HEK293T (cell line): ENCODE data around the gene CHM.

Experiments used
- ARNT ChIP-seq: fragments of 450-650 bp; IDR thresholded peaks from 2 replicates; pipeline ENCODE4 v1.6.1; 2017; ENCODE audit warnings: mild to moderate bottlenecking
- BHLHE40 ChIP-seq: fragments of 450-650 bp; IDR thresholded peaks from 2 replicates; pipeline ENCODE4 v1.6.1; 2016; ENCODE audit warnings: mild to moderate bottlenecking, moderate library complexity, borderline replicate concordance
- CTBP1 ChIP-seq: fragments of 450-650 bp; IDR thresholded peaks from 2 replicates; pipeline ENCODE4 v1.6.1; 2016; ENCODE audit warnings: borderline replicate concordance
- ELF4 ChIP-seq: fragments of 450-650 bp; IDR thresholded peaks from 2 replicates; pipeline ENCODE4 v1.6.1; 2017; ENCODE audit warnings: antibody characterized with exemption
- FOXK2 ChIP-seq: fragments of 450-650 bp; IDR thresholded peaks from 2 replicates; pipeline ENCODE4 v1.6.1; 2016; ENCODE audit warnings: mild to moderate bottlenecking
- FOXM1 ChIP-seq: fragments of 450-650 bp; IDR thresholded peaks from 2 replicates; pipeline ENCODE4 v1.6.1; 2017; ENCODE audit warnings: mild to moderate bottlenecking, borderline replicate concordance
- NFRKB ChIP-seq: fragments of 450-650 bp; IDR thresholded peaks from 2 replicates; pipeline ENCODE4 v1.6.1; 2016; ENCODE audit warnings: mild to moderate bottlenecking, moderate library complexity
- SP1 ChIP-seq: fragments of 450-650 bp; IDR thresholded peaks from 2 replicates; pipeline ENCODE4 v1.6.1; 2017
- ZNF384 ChIP-seq: fragments of 450-650 bp; IDR thresholded peaks from 2 replicates; pipeline ENCODE4 v1.6.1; 2016

GRCh38 chrX:86047936-86048280, 550 bp upstream of the CHM start:
- TF ChIP-seq BHLHE40 (no peak), SP1 (no peak), FOXK2 (no peak), FOXM1 (no peak), ARNT (no peak), CTBP1 (no peak), ZNF384 (no peak), ELF4 (no peak), NFRKB (no peak)
